H1 (cell line): ENCODE measurements around the gene LDLRAD3. TPM values are rescaled to one million over a fixed set of nuclear protein-coding genes. Genes with fewer than 3 reads are reported as not detected.

Experiments
- CTCF ChIA-PET: fragments of 300-600 bp; sonication (Branson Sonifier 250); formaldehyde crosslinking; loops from one replicate; lab custom pipeline; 2021; ENCODE audit not compliant: partially characterized antibody; lab: Charles Lee
- POLR2A ChIA-PET: fragments of 300-600 bp; sonication (Branson Sonifier 250); formaldehyde crosslinking; loops from one replicate; lab custom pipeline; 2021; ENCODE audit warnings: inconsistent platforms; ENCODE audit not compliant: partially characterized antibody; lab: Charles Lee
- DNase-seq, 2 experiments: peaks; one replicate each; pipeline versions ENCODE4 v3.0.0 to v3.0.0-alpha.2; 2010 to 2022; ENCODE audit warnings: low spot score in 2 of 2, low read depth in 1 of 2, mixed read lengths in 1 of 2
- FAIRE-seq: peaks from 2 replicates; lab custom pipeline; 2011; peaks lifted over from hg19 to GRCh38; lab: Jason Lieb, UNC
- H2AFZ ChIP-seq: 2 replicates; pipeline ENCODE4 v1.8.1; 2012; ENCODE audit warnings: low read length, inconsistent platforms
- H2AK5ac ChIP-seq: 2 replicates; pipeline ENCODE4 v1.6.1; 2013; ENCODE audit warnings: low read depth, low read length
- H2BK120ac ChIP-seq: replicated peaks from 2 replicates; pipeline ENCODE3; 2013; ENCODE audit warnings: low read depth, low read length, inconsistent platforms
- H2BK12ac ChIP-seq: 2 replicates; pipeline ENCODE4 v1.6.1; 2013; ENCODE audit warnings: low read depth, low read length
- H2BK15ac ChIP-seq: 2 replicates; pipeline ENCODE4 v1.6.1; 2013; ENCODE audit warnings: low read length
- H2BK20ac ChIP-seq: 2 replicates; pipeline ENCODE4 v1.6.1; 2013; ENCODE audit warnings: low read length
- H2BK5ac ChIP-seq: 2 replicates; pipeline ENCODE4 v1.6.1; 2013; ENCODE audit warnings: low read depth, low read length
- H3K14ac ChIP-seq: 2 replicates; pipeline ENCODE4 v1.6.1; 2013; ENCODE audit warnings: inconsistent platforms; ENCODE audit not compliant: insufficient read length
- H3K18ac ChIP-seq: 2 replicates; pipeline ENCODE4 v1.6.1; 2013; ENCODE audit warnings: low read length; ENCODE audit errors: extremely low read depth
- H3K23ac ChIP-seq: 2 replicates; pipeline ENCODE4 v1.6.1; 2013; ENCODE audit warnings: inconsistent platforms; ENCODE audit not compliant: insufficient read length
- H3K23me2 ChIP-seq: 2 replicates; pipeline ENCODE4 v1.6.1; 2013; ENCODE audit warnings: low read depth, low read length
- H3K27ac ChIP-seq: 2 replicates; pipeline ENCODE4 v1.6.1; 2011; ENCODE audit warnings: low read depth, low read length, inconsistent platforms
- H3K27me3 ChIP-seq, 4 experiments: replicated peaks in 1 of 4; 1 replicate in 1 of 4; 2 replicates in 3 of 4; pipeline versions ENCODE4 v1.6.1 to v1.8.1; 2011 to 2013; ENCODE audit warnings: low read length in 3 of 4, mild to moderate bottlenecking in 3 of 4, inconsistent platforms in 2 of 4, mixed read lengths in 2 of 4, moderate library complexity in 1 of 4; ENCODE audit not compliant: control insufficient read depth in 3 of 4, insufficient read depth in 3 of 4; ENCODE audit errors: extremely low read depth in 1 of 4
- H3K36me3 ChIP-seq, 4 experiments: 2 replicates each; pipeline versions ENCODE4 v1.6.1 to v1.8.1; 2011 to 2013; ENCODE audit warnings: mild to moderate bottlenecking in 4 of 4, low read length in 3 of 4, moderate library complexity in 2 of 4, control low read depth in 1 of 4, inconsistent platforms in 1 of 4; ENCODE audit not compliant: insufficient read depth in 4 of 4, control insufficient read depth in 2 of 4
- H3K4ac ChIP-seq: replicated peaks from 2 replicates; pipeline ENCODE3; 2013; ENCODE audit warnings: low read length, low read depth, mixed read lengths, inconsistent platforms; ENCODE audit not compliant: insufficient read length
- H3K4me1 ChIP-seq, 4 experiments: replicated peaks in 1 of 4; 1 replicate in 1 of 4; 2 replicates in 3 of 4; pipeline versions ENCODE4 v1.6.1 to v1.8.1; 2011 to 2013; ENCODE audit warnings: low read length in 3 of 4, inconsistent platforms in 2 of 4, mixed read lengths in 1 of 4; ENCODE audit not compliant: insufficient read depth in 4 of 4, control insufficient read depth in 3 of 4
- H3K4me2 ChIP-seq, 2 experiments: 2 replicates each; pipeline versions ENCODE4 v1.6.1 to v1.8.1; 2011 to 2013; ENCODE audit warnings: low read depth in 2 of 2, low read length in 2 of 2, control low read depth in 1 of 2, inconsistent platforms in 1 of 2, mild to moderate bottlenecking in 1 of 2; ENCODE audit not compliant: insufficient read depth in 1 of 2
- H3K4me3 ChIP-seq, 4 experiments: fragments of 200-600, 300-600 bp in 1 of 4; sonication (generic), shearing (Covaris generic), sonication (Bioruptor Twin) in 1 of 4; 2 replicates each; pipeline versions ENCODE4 v1.5.1 to v1.8.1; 2011 to 2016; ENCODE audit warnings: low read length in 4 of 4, low read depth in 3 of 4, control low read depth in 2 of 4, inconsistent platforms in 2 of 4, mild to moderate bottlenecking in 2 of 4, mixed read lengths in 1 of 4, moderate library complexity in 1 of 4; ENCODE audit not compliant: insufficient read depth in 2 of 4; ENCODE audit errors: extremely low read depth in 1 of 4
- H3K56ac ChIP-seq: replicated peaks from 2 replicates; pipeline ENCODE3; 2013; ENCODE audit warnings: low read depth, mild to moderate bottlenecking, mixed read lengths, low read length, inconsistent platforms; ENCODE audit not compliant: insufficient read length
- H3K79me1 ChIP-seq: 2 replicates; pipeline ENCODE4 v1.6.1; 2013; ENCODE audit warnings: low read depth, low read length, control low read depth
- H3K79me2 ChIP-seq, 2 experiments: 2 replicates each; pipeline versions ENCODE4 v1.6.1 to v1.8.1; 2012 to 2013; ENCODE audit warnings: low read length in 2 of 2, mild to moderate bottlenecking in 2 of 2, inconsistent platforms in 1 of 2; ENCODE audit not compliant: insufficient read depth in 2 of 2, control insufficient read depth in 1 of 2
- H3K9ac ChIP-seq, 4 experiments: replicated peaks in 1 of 4; 1 replicate in 1 of 4; 2 replicates in 3 of 4; pipeline versions ENCODE4 v1.6.1 to v1.8.1; 2011 to 2013; ENCODE audit warnings: low read depth in 3 of 4, low read length in 3 of 4, control low read depth in 2 of 4, mild to moderate bottlenecking in 2 of 4, moderate library complexity in 2 of 4, inconsistent platforms in 1 of 4; ENCODE audit errors: extremely low read depth in 1 of 4
- H3K9me3 ChIP-seq, 2 experiments: 2 replicates each; pipeline versions ENCODE4 v1.6.1 to v1.8.1; 2012 to 2013; ENCODE audit warnings: mild to moderate bottlenecking in 2 of 2, moderate library complexity in 2 of 2, control low read depth in 1 of 2, inconsistent platforms in 1 of 2, low read depth in 1 of 2, low read length in 1 of 2, mixed read lengths in 1 of 2; ENCODE audit not compliant: insufficient read depth in 2 of 2
- H4K20me1 ChIP-seq, 2 experiments: replicated peaks in 1 of 2; 2 replicates each; pipeline versions ENCODE3 to v1.8.1; 2011 to 2013; ENCODE audit warnings: inconsistent platforms in 2 of 2, low read length in 2 of 2, mild to moderate bottlenecking in 1 of 2; ENCODE audit not compliant: insufficient read depth in 2 of 2, control insufficient read depth in 1 of 2
- H4K5ac ChIP-seq: 2 replicates; pipeline ENCODE4 v1.6.1; 2013; ENCODE audit warnings: low read length, low read depth, mixed read lengths, inconsistent platforms; ENCODE audit not compliant: insufficient read length
- H4K8ac ChIP-seq: 2 replicates; pipeline ENCODE4 v1.8.0; 2013; ENCODE audit warnings: mild to moderate bottlenecking, moderate library complexity, low read length, inconsistent platforms; ENCODE audit not compliant: insufficient read depth; ENCODE audit errors: extremely low read depth
- H4K91ac ChIP-seq: replicated peaks from 2 replicates; pipeline ENCODE3; 2013; ENCODE audit warnings: low read length, mixed read lengths, inconsistent platforms; ENCODE audit not compliant: insufficient read length
- CHD2 ChIP-seq: IDR thresholded peaks from 2 replicates; pipeline ENCODE4 v1.6.1; 2012; ENCODE audit warnings: low read length, improper control_type of control experiment
- GTF2F1 ChIP-seq: IDR thresholded peaks from 2 replicates; pipeline ENCODE4 v1.6.1; 2012; ENCODE audit warnings: low read depth, low read length, improper control_type of control experiment, borderline replicate concordance
- HDAC6 ChIP-seq: IDR thresholded peaks from one replicate; pipeline ENCODE4 v1.7.1; 2012; ENCODE audit warnings: low read depth, mild to moderate bottlenecking, inconsistent platforms, low read length, moderate library complexity
- JUN ChIP-seq: IDR thresholded peaks from 2 replicates; pipeline ENCODE4 v1.6.1; 2011; ENCODE audit warnings: low read depth, mild to moderate bottlenecking, improper control_type of control experiment, low read length
- NANOG ChIP-seq: IDR thresholded peaks from 2 replicates; pipeline ENCODE4 v1.6.1; 2011; ENCODE audit warnings: low read length, low read depth, mild to moderate bottlenecking, inconsistent platforms; ENCODE audit not compliant: insufficient read depth, poor library complexity, severe bottlenecking
- POLR2A ChIP-seq, 2 experiments: IDR thresholded peaks; 1 replicate in 1 of 2; 2 replicates in 1 of 2; pipeline ENCODE4 v1.6.1; 2011; ENCODE audit warnings: low read depth in 2 of 2, low read length in 2 of 2, mild to moderate bottlenecking in 2 of 2; ENCODE audit errors: control extremely low read depth in 1 of 2
- POLR2AphosphoS5 ChIP-seq: IDR thresholded peaks from 2 replicates; pipeline ENCODE4 v1.6.1; 2011; ENCODE audit warnings: low read depth, low read length
- SIN3A ChIP-seq, 2 experiments: IDR thresholded peaks in 1 of 2; conservative IDR thresholded peaks in 1 of 2; 2 replicates each; pipeline ENCODE4 v1.6.1; 2011 to 2012; ENCODE audit warnings: low read length in 2 of 2, improper control_type of control experiment in 1 of 2, low read depth in 1 of 2, mild to moderate bottlenecking in 1 of 2
- SIRT6 ChIP-seq: IDR thresholded peaks from one replicate; pipeline ENCODE4 v1.7.1; 2012; ENCODE audit warnings: low read length, inconsistent platforms
- SUZ12 ChIP-seq: fragments of 200-600 bp; sonication (generic); IDR thresholded peaks from 2 replicates; pipeline ENCODE4 v1.6.1; 2012; ENCODE audit warnings: mild to moderate bottlenecking, inconsistent platforms, low read length, moderate library complexity, mixed read lengths
- TBP ChIP-seq: IDR thresholded peaks from 2 replicates; pipeline ENCODE4 v1.6.1; 2011; ENCODE audit warnings: low read depth, low read length, improper control_type of control experiment
- WGBS, 2 experiments: shearing (Covaris generic) in 1 of 2; methylation state at CpG; one replicate each; pipeline versions ENCODE4 v1.1.6 to v1.1.7; 2013 to 2015; ENCODE audit warnings: low lambda C conversion rate in 2 of 2, mixed read lengths in 2 of 2, inconsistent platforms in 1 of 2, low coverage in 1 of 2, missing lambda C conversion rate in 1 of 2; ENCODE audit not compliant: insufficient replicate concordance in 2 of 2, insufficient coverage in 1 of 2, insufficient read length in 1 of 2; ENCODE audit errors: extremely low coverage in 1 of 2, missing lambda C conversion rate in 1 of 2; 5-methylcytosine and 5-hydroxymethylcytosine counted together
- polyA plus RNA-seq, 7 experiments: library from polyadenylated mRNA; depleted of rRNA in 3 of 7; stranded (reverse) in 5 of 7; unstranded in 2 of 7; fragments of >200 nt in 5 of 7; fragments of 200-250 nt in 2 of 7; gene quantifications; 1 replicate in 5 of 7; 2 replicates in 1 of 7; 4 replicates in 1 of 7; pipeline versions ENCODE4 v1.2.1 to v1.2.3, GENCODE V29; 2011 to 2013; ENCODE audit warnings: missing spikeins in 2 of 7, mixed read lengths in 2 of 7
- total RNA-seq: library from RNA; stranded (reverse); fragmentation: NEBNext Ultra II Directional; extraction: Animal tissue kit (Norgen Biotek cat#: 25700); gene quantifications from 2 replicates; pipeline ENCODE4 v1.2.1, GENCODE V29; 2021
- TF ChIP-seq, protein P1 (sequence below), 3 experiments: IDR thresholded peaks; 1 replicate in 2 of 3; 2 replicates in 1 of 3; pipeline versions ENCODE4 v1.5.1 to v1.6.1; 2011; ENCODE audit warnings: low read length in 3 of 3, mild to moderate bottlenecking in 3 of 3, inconsistent platforms in 2 of 3, low read depth in 1 of 3, moderate library complexity in 1 of 3; ENCODE audit not compliant: insufficient read depth in 1 of 3; ENCODE audit errors: control extremely low read depth in 1 of 3

The LDLRAD3 gene
- total and polyA plus RNA-seq, 2 of the 8 experiments (the other 6 are each of a cell fraction or from before 2014, with no cell fraction given), result 18.6 to 22.8 TPM

DNA sequence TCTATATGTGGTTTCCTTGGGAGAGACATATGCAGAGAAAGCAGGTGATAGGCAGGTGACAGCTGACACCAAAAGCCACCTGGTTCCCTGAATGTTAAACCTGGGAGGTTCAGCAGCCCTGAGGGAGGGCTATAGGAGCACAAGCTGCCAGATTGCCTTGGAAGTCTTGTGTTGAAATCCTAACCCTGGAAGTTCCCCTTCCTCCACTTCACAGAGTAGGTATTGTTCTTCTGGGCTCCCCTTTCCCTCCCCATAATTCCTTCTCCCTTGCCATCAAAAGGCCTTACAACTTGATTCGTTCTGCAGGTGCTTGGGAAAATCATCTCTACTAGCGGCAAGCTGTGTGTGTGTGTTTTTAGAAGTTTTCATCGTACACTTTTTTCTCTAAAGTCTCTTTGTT lies 5.4 kb downstream of the LDLRAD3 start:
- Histone ChIP-seq H3K4me3 (no peak overlapping the region), H3K18ac (no peak overlapping the region), H4K5ac (no peak overlapping the region), H4K91ac (no peak overlapping the region), H2BK20ac (no peak overlapping the region), H2AFZ (no peak overlapping the region), H2BK120ac (no peak overlapping the region), H3K9me3 (no peaks in the 10 kb centered on the region), H3K4ac (no peak overlapping the region), H4K8ac (no peak overlapping the region), H3K27ac (no peak overlapping the region), H3K23ac (no peak overlapping the region), H3K14ac (no peak overlapping the region), H3K4me1 (peaks cover 4 to 28% (median 10%) of the 10 kb centered on the region in 4 experiments; a peak in 6 of 7 replicates), H3K79me2 (peaks cover 26 to 96% of the 10 kb centered on the region in 2 experiments), H3K23me2 (peaks cover 6% of the 10 kb centered on the region), H2AK5ac (no peak overlapping the region), H2BK5ac (no peak overlapping the region), H2BK15ac (no peak overlapping the region), H3K4me2 (no peak overlapping the region; a peak in 1 of 4 replicates), H3K56ac (no peak overlapping the region), H3K79me1 (peaks cover 26% of the 10 kb centered on the region), H3K27me3 (peaks cover 0 to 5% (median 2%) of the 10 kb centered on the region in 4 experiments; a peak in 4 of 7 replicates), H3K36me3 (no peaks in the 10 kb centered on the region; a peak in 1 of 8 replicates), H2BK12ac (no peak overlapping the region), H4K20me1 (peaks cover 15 to 34% of the 10 kb centered on the region in 2 experiments), H3K9ac (no peak overlapping the region)
- ChIA-PET CTCF (interaction anchor here (1.9 kb wide), 1 partner anchor 127 kb away, joined by 8 read pairs; no protein-coding TSS in a partner anchor), POLR2A (no interaction called here)
- 79% methylated on average over 3 of the region's 3 CpGs; no CpG with 5 or more reads in 1 of the 2 experiments for WGBS, 2 experiments
- no peak for DNase-seq
- FAIRE-seq, result no peak
- TF ChIP-seq POLR2AphosphoS5 (no peak), POLR2A (IDR thresholded peaks at IDR 0.05; ENCODE audit: control extremely low read depth in 1 of 2, low read depth in 2 of 2, low read length in 2 of 2) (no peak), NANOG (no peak), TBP (no peak), JUN (no peak), GTF2F1 (no peak), CHD2 (no peak), HDAC6 (no peak), SIRT6 (no peak), SUZ12 (no peak), SIN3A (conservative IDR thresholded peaks at IDR 0.05 in 1 of 2, IDR thresholded peaks at IDR 0.05 in 1 of 2; ENCODE audit: low read depth in 1 of 2, low read length in 2 of 2) (no peak)
- TF ChIP-seq, protein P1, sequence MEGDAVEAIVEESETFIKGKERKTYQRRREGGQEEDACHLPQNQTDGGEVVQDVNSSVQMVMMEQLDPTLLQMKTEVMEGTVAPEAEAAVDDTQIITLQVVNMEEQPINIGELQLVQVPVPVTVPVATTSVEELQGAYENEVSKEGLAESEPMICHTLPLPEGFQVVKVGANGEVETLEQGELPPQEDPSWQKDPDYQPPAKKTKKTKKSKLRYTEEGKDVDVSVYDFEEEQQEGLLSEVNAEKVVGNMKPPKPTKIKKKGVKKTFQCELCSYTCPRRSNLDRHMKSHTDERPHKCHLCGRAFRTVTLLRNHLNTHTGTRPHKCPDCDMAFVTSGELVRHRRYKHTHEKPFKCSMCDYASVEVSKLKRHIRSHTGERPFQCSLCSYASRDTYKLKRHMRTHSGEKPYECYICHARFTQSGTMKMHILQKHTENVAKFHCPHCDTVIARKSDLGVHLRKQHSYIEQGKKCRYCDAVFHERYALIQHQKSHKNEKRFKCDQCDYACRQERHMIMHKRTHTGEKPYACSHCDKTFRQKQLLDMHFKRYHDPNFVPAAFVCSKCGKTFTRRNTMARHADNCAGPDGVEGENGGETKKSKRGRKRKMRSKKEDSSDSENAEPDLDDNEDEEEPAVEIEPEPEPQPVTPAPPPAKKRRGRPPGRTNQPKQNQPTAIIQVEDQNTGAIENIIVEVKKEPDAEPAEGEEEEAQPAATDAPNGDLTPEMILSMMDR (IDR thresholded peaks at IDR 0.05; ENCODE audit: control extremely low read depth in 1 of 3, insufficient read depth in 1 of 3, low read depth in 1 of 3, low read length in 3 of 3), result no peak
